Lower lobe of right lung (tissue), 2 donors: ENCODE measurements around the gene GCSAM. TPM values are rescaled to one million over a fixed set of nuclear protein-coding genes. Genes with fewer than 3 reads are reported as not detected.
A peak's percentile ranks its signal among the peaks of the same experiment; 100 is the strongest.
"Not testable (repeated sequence)": the region's sequence is repeated elsewhere in the genome, so short reads cannot be mapped to it uniquely, and the experiment has no call there.

Source experiments
- ATAC-seq, 2 donors: fragments of 200-7000 bp; cut with Tn5 transposase; one replicate each; pipeline ENCODE4 v1.9.1; 2020 to 2022; ENCODE audit warnings: mild to moderate bottlenecking in 2 of 2, moderate library complexity in 2 of 2
- DNase-seq: peaks from one replicate; pipeline ENCODE4 v3.0.0-alpha.2; 2020
- H3K27ac ChIP-seq: fragments of 200-600 bp; one replicate; pipeline ENCODE4 v1.8.0; 2022
- H3K27me3 ChIP-seq: fragments of 200-600 bp; one replicate; pipeline ENCODE4 v1.8.0; 2022; ENCODE audit warnings: low read depth
- H3K36me3 ChIP-seq: fragments of 200-600 bp; one replicate; pipeline ENCODE4 v1.8.0; 2022; ENCODE audit warnings: mild to moderate bottlenecking
- H3K4me1 ChIP-seq: fragments of 200-600 bp; one replicate; pipeline ENCODE4 v1.8.0; 2022
- H3K4me3 ChIP-seq: fragments of 200-600 bp; one replicate; pipeline ENCODE4 v1.8.0; 2022; ENCODE audit warnings: mild to moderate bottlenecking
- H3K9me3 ChIP-seq: fragments of 200-600 bp; one replicate; pipeline ENCODE4 v1.8.0; 2022
- intact Hi-C: fragments of 100-400 bp; cut with DNase I; formaldehyde crosslinking; loops from one replicate; pipeline ENCODE4 v1.11.0; 2022
- microRNA-seq: library from miRNA; unstranded; fragments of <30 nt; microRNA quantifications from one replicate; pipeline ENCODE4 v1.2.0, GENCODE V29; 2020; ENCODE audit warnings: borderline number of aligned reads
- total RNA-seq: library from RNA; stranded (reverse); fragmentation: NEBNext Ultra II Directional; extraction: Animal tissue kit (Norgen Biotek cat#: 25700); gene quantifications from one replicate; pipeline ENCODE4 v1.2.1, GENCODE V29; 2021
- TF ChIP-seq, protein P1 (sequence below): fragments of 200-600 bp; IDR thresholded peaks from one replicate; pipeline ENCODE4 v1.8.0; 2022; ENCODE audit warnings: antibody characterized with exemption, mild to moderate bottlenecking
- donor health status: DM: no; HTN: yes; CAD: no; lungs with severe emphysema.

The GCSAM gene
- total RNA-seq, 1 donor from 2014 or later: 1.5 TPM

DNA sequence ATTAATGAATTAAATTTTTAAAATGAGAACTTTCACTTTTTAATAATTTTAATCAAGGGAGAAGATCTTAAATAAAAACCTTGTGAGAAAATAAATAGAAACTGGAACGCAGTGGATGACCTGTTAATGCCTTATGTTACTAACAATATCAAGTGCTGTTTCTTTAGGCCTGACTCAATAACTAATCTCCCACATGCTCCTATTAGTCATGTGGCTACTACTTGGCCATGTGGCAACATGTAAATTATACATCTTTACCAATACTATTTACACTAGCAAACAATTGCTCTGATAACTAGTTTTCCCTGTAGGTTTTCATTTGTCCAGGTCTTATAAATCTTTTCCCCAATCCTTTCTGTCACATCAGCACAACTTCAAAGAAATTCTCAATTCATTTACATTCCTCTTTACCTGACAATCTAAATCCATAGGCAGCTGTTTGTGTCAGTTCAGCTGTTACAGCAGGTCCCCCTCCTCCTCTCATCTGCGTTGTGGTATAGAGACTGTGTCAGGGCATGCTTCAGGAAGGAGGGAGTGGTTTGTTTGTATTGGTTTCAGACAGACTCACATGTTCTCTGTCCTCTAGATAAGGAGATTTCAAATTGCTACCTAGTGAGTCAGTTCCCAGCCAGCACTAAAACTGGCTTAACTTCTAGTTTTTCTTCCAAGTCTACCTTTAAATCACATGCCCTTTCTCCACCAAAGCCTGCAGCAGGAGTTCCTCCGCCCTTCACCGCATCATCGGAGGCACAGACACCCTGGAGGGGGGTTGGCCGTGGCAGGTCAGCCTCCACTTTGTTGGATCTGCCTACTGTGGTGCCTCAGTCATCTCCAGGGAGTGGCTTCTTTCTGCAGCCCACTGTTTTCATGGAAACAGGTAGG is 58.2 kb downstream of the GCSAM start:
- H3K36me3 ChIP-seq: no peaks in the 10 kb centered on the region
- ATAC-seq (peak; percentile 97 to 98), DNase-seq (peak; percentile 68)
- no peak overlapping the region for H3K4me3 ChIP-seq
- no peaks in the 10 kb centered on the region for H3K4me1 ChIP-seq
- intact Hi-C loops: no loop called here
- peak overlapping the region; percentile 46 for H3K27ac ChIP-seq
- H3K27me3 ChIP-seq: no peaks in the 10 kb centered on the region
- no peaks in the 10 kb centered on the region for H3K9me3 ChIP-seq
- TF ChIP-seq, protein P1, sequence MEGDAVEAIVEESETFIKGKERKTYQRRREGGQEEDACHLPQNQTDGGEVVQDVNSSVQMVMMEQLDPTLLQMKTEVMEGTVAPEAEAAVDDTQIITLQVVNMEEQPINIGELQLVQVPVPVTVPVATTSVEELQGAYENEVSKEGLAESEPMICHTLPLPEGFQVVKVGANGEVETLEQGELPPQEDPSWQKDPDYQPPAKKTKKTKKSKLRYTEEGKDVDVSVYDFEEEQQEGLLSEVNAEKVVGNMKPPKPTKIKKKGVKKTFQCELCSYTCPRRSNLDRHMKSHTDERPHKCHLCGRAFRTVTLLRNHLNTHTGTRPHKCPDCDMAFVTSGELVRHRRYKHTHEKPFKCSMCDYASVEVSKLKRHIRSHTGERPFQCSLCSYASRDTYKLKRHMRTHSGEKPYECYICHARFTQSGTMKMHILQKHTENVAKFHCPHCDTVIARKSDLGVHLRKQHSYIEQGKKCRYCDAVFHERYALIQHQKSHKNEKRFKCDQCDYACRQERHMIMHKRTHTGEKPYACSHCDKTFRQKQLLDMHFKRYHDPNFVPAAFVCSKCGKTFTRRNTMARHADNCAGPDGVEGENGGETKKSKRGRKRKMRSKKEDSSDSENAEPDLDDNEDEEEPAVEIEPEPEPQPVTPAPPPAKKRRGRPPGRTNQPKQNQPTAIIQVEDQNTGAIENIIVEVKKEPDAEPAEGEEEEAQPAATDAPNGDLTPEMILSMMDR: no peak

DNA sequence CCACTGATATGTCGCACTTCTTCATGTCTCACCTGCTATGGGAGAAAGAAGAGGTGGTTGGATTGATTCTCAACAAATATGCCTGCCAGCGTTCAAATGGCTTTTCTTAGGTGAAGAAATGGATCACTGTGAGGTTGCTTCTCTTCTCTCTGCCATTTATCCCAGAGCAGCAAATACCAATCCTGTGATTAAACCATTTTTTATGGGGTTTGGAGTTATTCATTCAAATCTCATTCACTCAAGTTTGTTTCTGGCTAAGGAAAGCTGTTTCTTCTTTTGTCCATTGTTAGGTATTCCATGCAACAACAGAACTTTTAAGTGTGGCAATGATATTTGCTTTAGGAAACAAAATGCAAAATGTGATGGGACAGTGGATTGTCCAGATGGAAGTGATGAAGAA is 59.0 kb downstream of the GCSAM start:
- Histone ChIP-seq H3K9me3 (no peaks in the 10 kb centered on the region), H3K36me3 (no peaks in the 10 kb centered on the region), H3K27ac (no peak overlapping the region), H3K4me3 (no peak overlapping the region), H3K27me3 (no peaks in the 10 kb centered on the region), H3K4me1 (no peaks in the 10 kb centered on the region)
- ATAC-seq: no peak
- TF ChIP-seq, protein P1: no peak
- intact Hi-C loops: no loop called here
- DNase-seq: no peak

DNA sequence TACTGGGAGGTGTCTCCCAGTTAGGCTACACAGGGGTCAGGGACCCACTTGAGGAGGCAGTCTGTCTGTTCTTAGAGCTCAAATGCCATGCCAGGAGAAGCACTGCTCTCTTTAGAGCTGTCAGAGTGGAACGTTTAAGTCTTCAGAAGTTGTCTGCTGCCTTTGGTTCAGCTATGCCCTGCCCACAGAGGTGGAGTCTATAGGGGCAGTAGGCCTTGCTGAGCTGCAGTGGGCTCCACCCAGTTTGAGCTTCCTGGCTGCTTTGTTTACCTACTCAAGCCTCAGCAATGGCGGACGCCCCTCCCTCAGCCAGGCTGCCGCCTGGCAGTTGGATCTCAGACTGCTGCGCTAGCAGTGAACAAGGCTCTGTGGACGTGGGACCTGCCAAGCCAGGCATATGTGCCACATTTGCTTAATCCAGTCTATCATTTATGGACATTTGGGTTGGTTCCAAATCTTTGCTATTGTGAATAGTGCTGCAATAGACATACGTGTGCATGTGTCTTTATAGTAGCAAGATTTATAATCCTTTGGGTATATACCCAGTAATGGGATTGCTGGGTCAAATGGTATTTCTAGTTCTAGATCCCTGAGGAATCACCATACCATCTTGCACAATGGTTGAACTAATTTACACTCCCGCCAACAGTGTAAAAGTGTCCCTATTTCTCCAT is 60.5 kb downstream of the GCSAM start:
- peak; percentile 48 for DNase-seq
- H3K36me3 ChIP-seq, H3K27me3 ChIP-seq, H3K27ac ChIP-seq, H3K9me3 ChIP-seq, H3K4me3 ChIP-seq, ATAC-seq, intact Hi-C loops, H3K4me1 ChIP-seq: not testable (repeated sequence)

Small RNA genes within 50 kb of the gene (microRNA-seq; reads per million reads assigned to microRNA genes)
- gene MIR567: not detected

Other genes starting within 250 kb of the GCSAM start
- 29.3 TPM for gene ABHD10, start 154.2 kb downstream of the GCSAM start, total RNA-seq
- gene TAGLN3, start 134.3 kb downstream of the GCSAM start, total RNA-seq: 0.44 TPM
- gene TMPRSS7, start 98.5 kb downstream of the GCSAM start, total RNA-seq: 0.15 TPM
- 16.4 TPM for gene C3orf52, start 46.9 kb downstream of the GCSAM start, total RNA-seq
- gene SLC9C1, start 161.0 kb upstream of the GCSAM start, total RNA-seq: not detected
- 4.4 TPM for gene CD200, start 199.9 kb upstream of the GCSAM start, total RNA-seq